ENCODE measurements around the gene NUP210.

NUP210 gene

GRCh38 chr3:13323822-13324221 lies 96.3 kb downstream of the NUP210 start:
- TF ChIP-seq GATA3 (IDR thresholded peaks at IDR 0.05; ENCODE audit: low read depth, low read length) (no peak), GATA2 (IDR thresholded peaks at IDR 0.05; ENCODE audit: low read depth, low read length) (no peak)

DNA sequence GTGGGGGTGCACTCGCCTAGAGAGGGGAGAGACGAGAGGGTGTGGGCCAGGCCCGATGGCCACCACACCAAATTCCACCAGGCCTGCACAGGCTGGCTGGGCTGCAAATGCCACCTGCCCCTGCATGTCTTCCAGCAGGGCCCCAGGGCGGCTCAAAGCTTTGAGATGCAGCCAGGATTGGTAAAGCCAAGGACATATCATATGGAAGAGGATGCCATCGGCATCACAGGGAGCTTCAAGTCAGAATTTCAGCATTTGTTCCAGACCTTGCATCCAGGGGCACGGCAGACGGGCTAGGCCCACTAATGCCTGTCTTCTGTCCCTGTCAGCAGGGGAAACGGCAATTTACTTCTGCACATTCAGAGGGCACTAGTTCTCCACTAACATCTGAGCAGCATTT lies 97.8 kb downstream of the NUP210 start:
- TF ChIP-seq GATA3 (IDR thresholded peaks at IDR 0.05; ENCODE audit: low read depth, low read length): no peak
- no peak for TF ChIP-seq GATA2 (IDR thresholded peaks at IDR 0.05; ENCODE audit: low read depth, low read length)

GRCh38 chr3:13319564-13320220 lies 100.4 kb downstream of the NUP210 start:
- TF ChIP-seq GATA2 (IDR thresholded peaks at IDR 0.05; ENCODE audit: low read depth, low read length): no peak
- TF ChIP-seq GATA3 (IDR thresholded peaks at IDR 0.05; ENCODE audit: low read depth, low read length): no peak

- TF ChIP-seq GATA3 (IDR thresholded peaks at IDR 0.05; ENCODE audit: low read depth, low read length) (no peak), GATA2 (IDR thresholded peaks at IDR 0.05; ENCODE audit: low read depth, low read length) (no peak)
Observed at GRCh38 chr3:13318626-13319470, 101.3 kb downstream of the NUP210 start.

DNA sequence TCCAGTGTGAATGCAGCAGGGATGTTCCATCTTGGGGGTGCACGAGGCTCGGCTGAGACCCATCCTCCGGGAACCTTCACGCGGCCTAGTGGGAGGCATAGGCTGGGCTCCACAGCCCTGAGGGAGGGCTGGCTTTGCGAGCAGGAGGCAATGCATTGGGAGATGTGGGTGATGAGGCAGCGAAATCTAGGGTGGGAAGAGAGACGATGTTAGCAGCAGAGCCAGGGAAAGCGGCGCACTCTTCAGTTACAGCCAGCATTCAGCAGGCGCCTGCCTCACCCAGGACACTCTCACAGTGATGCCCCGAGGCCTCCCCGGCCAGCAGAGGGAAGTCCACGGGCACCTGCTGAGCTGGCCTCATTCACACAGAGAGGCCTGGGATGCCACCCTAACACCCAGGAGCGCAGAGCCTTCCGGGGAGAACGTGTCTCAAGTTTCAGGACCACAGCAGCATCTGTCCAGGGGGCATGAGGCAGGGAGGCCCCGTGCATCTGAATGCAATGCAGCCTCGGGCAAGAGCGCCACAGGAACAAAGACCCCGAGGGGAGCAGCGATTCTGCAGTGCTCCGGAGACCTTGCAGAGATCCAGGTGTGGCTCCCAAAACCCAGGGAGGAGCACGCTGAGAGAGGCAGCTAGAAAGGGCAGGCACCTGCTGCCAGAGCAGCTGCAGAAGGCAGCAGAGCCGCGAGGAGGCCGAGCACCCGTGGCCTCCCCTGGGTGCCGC lies 102.4 kb downstream of the NUP210 start:
- TF ChIP-seq GATA3 (IDR thresholded peaks at IDR 0.05; ENCODE audit: low read depth, low read length): no peak
- no peak for TF ChIP-seq GATA2 (IDR thresholded peaks at IDR 0.05; ENCODE audit: low read depth, low read length)

DNA sequence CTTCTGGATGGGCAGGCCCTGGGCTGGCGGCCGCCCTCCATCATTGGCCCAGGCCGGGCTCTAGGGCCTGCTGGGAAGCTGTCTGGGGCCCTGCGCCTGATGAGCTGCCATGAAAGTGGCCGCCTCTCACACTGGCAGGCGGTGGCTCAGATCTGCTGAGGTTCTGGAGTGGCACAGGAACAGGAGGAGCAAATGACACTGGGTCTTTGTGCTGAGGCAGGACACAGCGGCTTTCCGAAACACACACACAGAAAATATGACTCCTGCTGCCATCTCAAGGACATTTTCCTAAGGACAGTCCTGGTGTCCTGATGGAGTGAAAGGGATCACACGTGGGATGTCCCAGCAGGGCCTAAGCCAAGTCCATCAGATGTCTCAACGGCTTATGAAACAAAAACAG lies 103.5 kb downstream of the NUP210 start:
- TF ChIP-seq GATA3 (IDR thresholded peaks at IDR 0.05; ENCODE audit: low read depth, low read length): no peak
- no peak for TF ChIP-seq GATA2 (IDR thresholded peaks at IDR 0.05; ENCODE audit: low read depth, low read length)

DNA sequence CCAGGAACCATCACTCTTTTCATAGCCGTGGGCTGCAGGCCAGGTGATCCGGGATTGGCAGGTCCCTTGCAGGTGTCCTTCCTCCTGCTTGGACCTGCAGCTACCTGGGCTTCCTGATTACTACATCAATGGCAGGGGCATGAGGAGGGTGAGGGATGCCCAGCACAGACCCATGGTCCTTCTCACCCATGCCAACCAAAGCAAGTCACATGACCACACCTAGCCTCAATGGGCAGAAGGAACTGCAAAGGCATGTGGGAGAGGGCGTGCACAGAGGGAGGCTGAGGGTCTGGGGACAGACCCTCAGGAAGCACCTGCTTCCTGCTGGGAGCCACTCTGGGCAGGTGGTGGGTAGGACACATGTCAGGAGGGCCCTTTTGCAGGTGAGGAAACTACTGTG lies 105.2 kb downstream of the NUP210 start:
- TF ChIP-seq GATA3 (IDR thresholded peaks at IDR 0.05; ENCODE audit: low read depth, low read length) (no peak), GATA2 (IDR thresholded peaks at IDR 0.05; ENCODE audit: low read depth, low read length) (no peak)

DNA sequence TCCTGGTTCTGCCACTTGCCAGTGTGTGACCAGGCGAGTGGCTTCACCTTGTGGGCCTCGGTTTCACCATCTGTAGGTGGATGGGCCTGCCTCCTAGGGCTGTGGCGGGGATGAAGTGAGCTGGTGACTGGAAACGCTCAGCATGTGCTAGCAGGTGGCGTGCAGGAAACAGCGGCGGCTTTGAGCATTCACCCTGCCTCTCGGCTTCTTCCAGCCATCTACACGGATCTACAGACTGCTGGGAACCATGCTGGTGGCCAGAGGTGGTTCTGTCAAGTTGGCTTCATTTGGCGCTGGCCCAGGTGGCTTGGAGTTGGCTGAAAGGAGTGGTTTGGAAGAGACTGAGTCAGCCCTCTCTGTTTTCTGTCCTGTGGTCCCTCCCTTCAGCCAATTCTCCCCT lies 106.3 kb downstream of the NUP210 start:
- TF ChIP-seq GATA3 (IDR thresholded peaks at IDR 0.05; ENCODE audit: low read depth, low read length) (no peak), GATA2 (IDR thresholded peaks at IDR 0.05; ENCODE audit: low read depth, low read length) (no peak)

DNA sequence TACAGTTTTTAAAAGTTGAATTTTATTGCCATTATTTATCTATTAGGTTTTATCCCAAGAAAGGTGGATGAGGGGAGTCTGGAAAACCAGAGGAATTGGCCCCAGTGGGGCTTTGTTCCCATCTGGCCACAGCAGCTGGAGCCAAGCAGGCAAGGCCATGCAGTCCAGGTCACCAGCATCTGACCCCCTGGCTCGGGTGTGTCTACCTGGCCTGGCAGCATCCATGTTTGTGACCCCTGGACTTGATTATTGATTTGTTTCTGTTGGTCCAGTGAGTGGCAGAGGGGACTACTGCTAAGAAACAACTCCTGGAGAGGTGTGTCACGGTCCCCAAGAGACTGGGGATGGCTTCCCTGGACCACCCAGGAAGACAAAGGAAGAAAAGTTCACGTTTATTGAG lies 111.1 kb downstream of the NUP210 start:
- TF ChIP-seq GATA2 (IDR thresholded peaks at IDR 0.05; ENCODE audit: low read depth, low read length) (no peak), GATA3 (IDR thresholded peaks at IDR 0.05; ENCODE audit: low read depth, low read length) (no peak)

DNA sequence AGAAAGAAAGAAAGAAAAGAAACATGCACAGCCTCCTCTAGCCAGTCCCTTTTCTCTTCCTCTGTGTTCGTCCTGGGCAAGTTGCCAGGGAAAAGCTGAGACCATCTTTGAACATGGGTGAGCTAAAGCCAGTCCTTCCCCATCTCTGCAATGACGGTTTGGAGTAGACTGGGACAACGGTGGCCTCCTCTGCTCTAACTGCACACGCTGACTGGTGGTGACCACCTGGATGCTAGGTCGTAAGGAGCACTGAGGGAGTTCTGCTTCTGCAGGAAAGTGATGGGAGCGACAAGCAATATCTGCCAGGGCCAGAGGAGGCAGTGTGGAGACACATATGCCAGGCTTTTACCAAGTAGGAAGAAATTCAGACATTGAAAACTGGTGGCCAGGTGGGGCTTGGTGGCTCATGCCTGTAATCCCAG lies 111.7 kb downstream of the NUP210 start:
- TF ChIP-seq GATA2 (IDR thresholded peaks at IDR 0.05; ENCODE audit: low read depth, low read length): no peak
- TF ChIP-seq GATA3 (IDR thresholded peaks at IDR 0.05; ENCODE audit: low read depth, low read length): no peak

GRCh38 chr3:13307041-13307440 lies 113.1 kb downstream of the NUP210 start:
- TF ChIP-seq GATA2 (IDR thresholded peaks at IDR 0.05; ENCODE audit: low read depth, low read length): no peak
- no peak for TF ChIP-seq GATA3 (IDR thresholded peaks at IDR 0.05; ENCODE audit: low read depth, low read length)

- TF ChIP-seq GATA2 (IDR thresholded peaks at IDR 0.05; ENCODE audit: low read depth, low read length) (no peak), GATA3 (IDR thresholded peaks at IDR 0.05; ENCODE audit: low read depth, low read length) (no peak)
Observed at GRCh38 chr3:13305623-13306022, 114.5 kb downstream of the NUP210 start.

- TF ChIP-seq GATA3 (IDR thresholded peaks at IDR 0.05; ENCODE audit: low read depth, low read length) (no peak), GATA2 (IDR thresholded peaks at IDR 0.05; ENCODE audit: low read depth, low read length) (no peak)
Observed at GRCh38 chr3:13303410-13303809, 116.7 kb downstream of the NUP210 start.

DNA sequence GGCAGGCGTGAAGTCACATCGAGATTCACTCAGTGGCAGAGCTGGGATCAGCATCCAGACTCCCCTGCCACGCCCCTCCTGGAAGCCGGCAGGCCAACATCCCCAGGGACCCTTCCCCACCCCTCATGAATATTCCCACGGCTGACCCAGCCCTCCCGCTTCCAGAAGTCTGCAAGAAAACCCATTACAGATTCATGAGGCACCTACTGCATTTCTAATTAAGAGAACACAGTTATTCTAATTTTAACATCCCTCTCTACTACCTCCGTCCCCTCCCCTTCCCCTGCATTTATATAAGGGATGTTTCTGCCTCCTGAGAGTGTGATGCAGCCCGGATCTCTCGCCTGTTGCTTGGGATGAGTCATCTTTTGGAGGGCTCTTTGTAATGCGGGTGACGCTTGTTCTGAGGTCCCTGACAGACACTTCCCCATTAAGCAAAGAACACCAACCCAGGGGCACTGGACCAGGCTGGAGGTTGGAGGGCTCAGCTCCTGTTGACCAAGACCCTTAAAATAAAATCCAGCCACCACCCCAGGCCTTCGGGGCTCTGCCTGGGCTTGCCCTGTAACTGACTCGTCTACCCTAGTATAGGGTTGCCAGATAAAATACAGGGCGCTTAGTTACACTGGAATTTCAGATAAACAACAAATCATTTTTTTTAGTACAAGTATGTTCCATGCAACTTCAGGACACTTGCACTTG lies 118.7 kb downstream of the NUP210 start:
- TF ChIP-seq GATA2 (IDR thresholded peaks at IDR 0.05; ENCODE audit: low read depth, low read length): no peak
- no peak for TF ChIP-seq GATA3 (IDR thresholded peaks at IDR 0.05; ENCODE audit: low read depth, low read length)
